HG03442 (cell line): ENCODE results near the gene CXXC1.
"Not testable (repeated sequence)": the region's sequence is repeated elsewhere in the genome, so short reads cannot be mapped to it uniquely, and the experiment has no call there.

Experiments used
- ATAC-seq: cut with Tn5 transposase; IDR thresholded peaks from one replicate; pipeline ENCODE4 v1.9.1; 2021; ENCODE audit warnings: mild to moderate bottlenecking, moderate library complexity; ENCODE audit not compliant: unreplicated experiment

The CXXC1 gene

DNA sequence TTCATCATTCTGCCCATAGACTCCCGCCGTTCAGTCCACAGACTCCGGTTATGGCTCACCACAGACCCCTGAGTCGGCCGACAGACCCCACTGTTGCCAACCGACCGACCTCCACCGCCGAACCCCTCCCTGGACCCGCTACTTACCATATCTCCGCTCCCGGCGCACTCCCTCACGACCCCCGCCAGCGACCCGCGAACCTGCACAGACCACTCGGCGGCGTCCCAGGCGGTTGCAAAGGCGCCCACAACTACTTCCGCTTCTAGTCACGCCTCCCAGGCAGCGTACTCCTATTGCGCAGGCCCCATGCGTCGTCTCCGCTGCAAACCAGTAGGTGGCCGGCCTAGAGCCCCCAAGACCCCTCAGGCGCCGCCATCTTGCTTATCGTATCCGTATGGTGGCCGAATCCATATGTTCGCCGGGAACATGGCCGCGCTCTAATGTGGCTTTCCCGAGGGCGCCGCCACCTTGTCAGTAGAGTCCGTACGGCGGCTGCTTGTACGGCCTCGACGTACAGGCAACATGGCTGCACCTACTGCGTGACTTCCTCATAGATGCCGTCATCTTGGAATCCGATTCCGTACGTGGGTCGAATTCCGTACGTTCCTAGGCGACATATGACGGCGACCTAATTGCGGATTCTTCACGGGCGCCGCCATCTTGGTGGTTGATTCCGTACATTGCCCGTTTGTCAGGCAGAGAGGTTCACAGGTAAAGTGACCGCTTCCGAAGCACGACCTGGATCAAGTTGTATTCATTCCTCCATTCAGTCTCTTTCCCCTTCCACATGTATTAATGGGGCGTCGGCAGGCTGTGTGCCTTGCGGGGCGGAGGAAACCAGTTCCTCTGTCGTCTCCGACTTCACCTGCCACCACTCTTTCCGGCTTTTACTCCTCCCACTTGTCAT, at the start of gene CXXC1:
TSS of gene CXXC1 (minus strand) at position 252 of the 907 bp plus-strand sequence. CDS start at position 149, 103 bp downstream.
- peak; percentile 89 for ATAC-seq

DNA sequence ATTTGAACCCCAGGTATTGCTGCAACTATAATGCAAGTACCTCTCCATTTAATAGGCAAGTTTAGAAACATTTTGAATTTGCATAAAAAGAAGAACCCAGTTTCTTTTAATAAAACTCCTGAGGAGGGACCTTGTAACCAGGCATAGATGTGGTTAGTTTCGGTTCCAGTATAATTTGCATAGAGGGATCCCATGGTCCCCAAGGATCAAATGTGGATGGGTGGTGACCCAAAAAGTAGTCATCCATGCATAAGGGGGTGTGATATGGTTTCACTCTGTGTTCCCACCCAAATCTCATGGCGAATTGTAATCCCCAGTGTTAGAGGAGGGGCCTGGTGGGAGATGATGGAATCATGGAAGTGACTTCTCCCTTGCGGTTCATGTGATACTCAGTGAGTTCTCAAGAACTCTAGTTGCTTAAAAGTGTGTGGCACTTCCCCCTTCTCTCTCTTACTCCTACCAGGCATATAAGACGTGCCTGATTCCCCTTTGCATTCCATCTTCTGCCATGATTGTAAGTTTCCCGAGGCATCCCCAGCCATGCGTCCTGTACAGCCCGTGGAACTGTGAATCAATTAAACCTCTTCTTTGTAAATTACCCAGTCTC, 47.2 kb upstream of the CXXC1 start:
- peak; percentile 66 for ATAC-seq

DNA sequence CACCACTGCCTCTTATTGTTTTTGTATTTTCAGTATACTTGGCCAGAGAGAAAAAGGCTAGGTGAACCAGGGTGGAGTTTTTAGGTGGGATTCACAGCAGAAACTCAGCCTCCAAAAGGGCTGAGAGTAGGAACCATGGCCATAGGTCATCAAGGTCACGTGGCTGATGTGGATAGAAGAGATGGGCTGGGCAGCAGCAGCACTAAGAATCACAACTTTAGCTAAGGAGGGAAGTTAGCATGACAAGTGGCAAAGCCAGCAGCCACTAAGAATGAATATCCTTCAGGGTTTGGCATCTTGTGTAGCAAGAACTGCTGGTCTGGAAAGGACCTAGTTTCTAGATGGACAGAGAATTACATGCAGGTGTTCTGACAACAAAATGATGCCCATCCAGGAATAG, 44.2 kb upstream of the CXXC1 start:
- no peak for ATAC-seq

DNA sequence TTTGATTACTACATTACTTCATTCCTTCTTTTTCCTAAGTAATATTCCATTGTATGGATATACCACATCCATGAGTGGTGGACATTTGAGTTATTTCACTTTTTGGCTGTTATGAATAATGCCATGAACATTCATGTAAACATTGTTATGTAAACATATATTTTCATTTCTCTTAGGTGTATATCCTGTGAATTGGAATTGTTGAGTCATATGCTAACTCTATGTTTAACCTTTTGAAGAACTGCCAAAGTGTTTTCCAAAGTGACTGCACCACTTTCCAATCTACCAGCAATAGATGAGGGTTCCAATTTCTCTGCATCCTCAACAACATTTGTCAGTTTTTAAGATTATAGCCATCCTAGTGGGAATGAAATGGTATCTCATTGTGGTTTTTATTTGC, 42.7 kb upstream of the CXXC1 start:
- ATAC-seq, result no peak

DNA sequence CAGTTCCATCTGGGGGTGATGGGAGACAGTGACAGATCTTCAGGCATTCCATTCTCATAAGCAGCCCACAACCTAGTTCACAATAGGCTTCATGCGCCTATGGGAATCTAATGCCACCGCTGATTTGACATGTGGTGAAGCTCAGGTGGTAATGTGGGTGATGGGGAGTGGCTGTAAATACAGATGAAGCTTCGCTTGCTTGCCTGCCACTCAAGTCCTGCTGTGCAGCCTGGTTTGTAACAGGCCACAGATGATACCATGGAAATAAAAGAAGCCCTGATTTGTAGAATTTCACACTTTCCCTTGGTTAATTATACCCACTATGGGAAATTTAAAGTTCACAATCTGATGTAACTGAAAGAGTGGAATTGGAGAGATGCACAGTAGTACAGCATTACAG, 40.5 kb upstream of the CXXC1 start:
- no peak for ATAC-seq

DNA sequence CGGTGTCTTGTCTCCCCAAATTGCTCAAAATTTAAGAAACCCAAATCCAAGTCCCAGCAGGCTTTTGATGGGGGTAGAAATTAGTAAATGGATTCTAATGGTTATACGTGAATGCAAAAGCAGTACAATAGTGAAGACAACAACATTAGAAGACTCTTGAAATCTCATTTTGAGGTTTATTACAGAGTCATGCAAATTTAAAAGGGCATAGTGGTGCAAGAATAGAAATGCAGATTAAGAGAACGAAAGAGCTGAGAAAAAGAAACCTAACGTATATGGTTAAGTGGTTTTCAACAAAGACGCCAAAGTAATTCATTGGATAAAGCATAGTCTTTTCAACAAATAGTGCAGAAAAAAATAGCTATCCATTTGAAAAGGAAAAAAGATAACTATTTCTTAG, 33.2 kb upstream of the CXXC1 start:
- ATAC-seq, result peak; percentile 67

DNA sequence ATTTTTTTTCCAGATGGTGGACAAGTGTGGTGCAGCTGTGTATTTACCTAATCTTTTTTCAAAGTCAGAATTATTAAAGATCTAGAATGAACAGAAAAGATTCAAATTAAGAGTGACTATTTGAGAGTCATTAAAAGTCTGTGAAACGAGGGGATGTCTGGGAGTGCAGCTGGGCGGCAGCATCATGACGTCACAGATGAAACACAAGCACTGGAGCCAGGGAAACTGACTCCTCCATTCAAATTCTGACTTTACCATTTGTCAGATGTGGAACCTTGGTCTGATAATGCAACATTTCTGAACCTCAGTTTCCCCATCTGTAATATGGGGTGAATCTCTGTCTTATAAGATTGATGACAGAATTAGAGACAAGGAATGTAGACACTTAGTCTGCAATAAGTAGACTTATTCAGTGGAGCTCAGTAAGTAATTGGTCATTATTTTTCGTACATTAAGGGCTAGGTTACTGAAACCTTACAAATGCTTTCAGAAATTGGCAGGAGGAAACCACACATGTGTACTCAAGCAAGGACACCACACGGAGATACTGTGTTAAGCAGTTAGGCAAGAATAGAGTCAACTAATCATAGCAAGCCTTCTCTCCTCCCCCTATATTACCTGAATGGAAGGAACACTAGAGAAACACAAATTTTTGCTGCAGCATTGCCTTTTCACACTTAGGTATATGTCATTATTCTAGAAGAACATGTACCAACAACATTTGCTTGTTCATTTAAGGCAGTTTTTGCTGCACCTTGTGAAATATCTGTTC, 27.8 kb upstream of the CXXC1 start:
- peak; percentile 72 for ATAC-seq

DNA sequence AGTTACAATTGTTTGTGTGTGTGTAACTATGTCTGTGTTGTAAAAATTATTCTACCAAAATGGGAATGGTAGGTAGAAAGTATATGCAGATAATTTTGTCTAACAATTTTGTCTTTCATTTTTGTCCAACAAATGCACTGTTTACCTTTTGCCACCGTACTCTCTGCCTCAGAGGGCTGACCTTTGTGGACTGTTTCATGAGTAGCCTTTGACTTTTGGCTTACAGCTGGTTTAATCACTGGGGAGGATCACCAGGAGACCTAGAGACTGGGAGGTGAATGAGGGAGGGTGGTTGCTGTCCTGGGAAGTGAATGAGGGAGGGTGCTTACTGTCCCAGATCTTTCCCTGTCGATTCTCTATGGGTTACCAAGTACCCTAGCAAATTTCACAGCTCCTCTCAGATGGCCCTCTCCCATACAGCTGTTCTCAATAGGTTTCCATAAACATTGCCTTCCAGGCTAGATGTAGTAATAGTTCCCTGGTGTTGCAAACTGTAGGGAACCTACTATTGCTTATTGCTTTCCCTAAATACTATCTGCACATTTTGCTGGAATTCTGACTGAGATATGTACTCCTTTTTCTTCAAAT, 26.5 kb upstream of the CXXC1 start:
- ATAC-seq, result no peak

DNA sequence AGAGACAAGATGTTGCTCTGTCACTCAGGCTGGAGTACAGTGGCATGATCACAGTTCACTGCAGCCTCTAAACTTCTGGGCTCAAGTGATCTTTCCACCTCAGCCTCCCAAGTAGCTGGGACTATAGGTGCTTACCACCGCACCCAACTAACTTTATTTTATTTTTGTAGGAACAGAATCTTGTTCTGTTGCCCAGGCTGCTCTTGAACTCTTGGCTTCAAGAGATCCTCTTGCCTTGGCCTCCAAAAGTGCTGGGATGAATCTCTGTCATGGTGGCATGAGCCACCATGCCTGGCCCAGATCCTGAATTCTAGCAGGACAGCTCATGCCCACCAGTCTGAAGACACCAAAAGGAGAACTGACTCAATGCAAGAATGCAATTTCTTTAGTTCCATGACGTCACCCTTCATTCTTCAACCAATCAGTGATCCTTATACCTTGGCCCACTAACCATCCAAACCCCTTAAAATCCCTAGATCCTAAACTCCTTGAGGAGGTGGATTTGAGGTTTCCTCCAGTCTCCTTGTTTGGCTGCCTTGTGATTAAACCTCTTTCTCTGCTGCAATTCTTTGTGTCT, 25.6 kb upstream of the CXXC1 start:
- ATAC-seq, result no peak

DNA sequence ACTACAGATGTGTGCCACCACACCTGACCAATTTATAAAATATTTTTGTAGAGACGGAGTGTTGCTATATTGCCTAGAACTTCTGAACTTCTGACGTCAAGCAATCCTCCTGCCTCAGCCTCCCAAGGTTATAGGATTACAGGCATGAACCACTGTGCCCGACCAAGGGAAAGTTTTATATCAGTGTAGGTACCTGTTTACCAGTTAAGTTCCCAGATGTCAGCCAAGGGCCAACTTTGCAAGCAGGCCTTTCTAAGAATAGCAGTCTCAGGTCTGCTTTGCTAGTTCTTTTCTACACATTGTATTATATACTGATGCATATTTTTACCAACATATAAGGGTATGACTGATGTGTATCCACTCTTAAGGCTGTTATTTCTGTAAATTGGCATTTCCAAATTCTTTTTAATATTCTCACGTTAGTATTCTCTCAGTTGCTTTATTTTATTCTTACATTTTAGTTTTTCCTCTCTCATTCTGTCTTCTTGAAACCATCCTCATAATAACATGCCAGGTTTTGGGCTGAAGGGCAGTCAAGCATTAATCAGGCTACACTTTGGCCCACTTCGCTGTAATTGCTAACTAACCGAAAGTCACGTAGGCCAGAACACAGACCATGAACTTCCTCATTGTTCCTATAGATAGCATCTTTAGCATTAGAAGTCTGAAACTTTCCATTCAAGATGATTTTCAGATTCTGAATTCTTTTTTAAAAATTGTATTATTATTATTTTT, 25.0 kb upstream of the CXXC1 start:
- peak; percentile 69 for ATAC-seq

DNA sequence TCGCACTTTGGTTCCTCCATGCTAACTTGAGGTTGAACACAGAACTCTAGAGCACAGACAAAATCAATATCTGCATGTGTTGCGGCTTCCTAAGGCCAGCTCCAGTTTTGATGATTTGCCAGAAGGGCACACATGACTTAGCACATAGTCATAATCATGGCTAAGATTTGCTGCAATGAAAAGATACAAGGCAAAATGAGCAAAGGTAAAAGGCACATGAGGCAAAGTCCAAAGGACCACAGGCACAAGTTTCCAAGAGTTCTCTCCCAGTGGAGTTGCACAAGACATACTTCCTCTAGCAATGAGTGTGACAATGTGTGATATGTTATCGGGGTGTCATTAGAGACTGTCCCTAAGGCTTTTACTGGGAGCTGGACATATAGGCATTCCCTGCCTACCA, 24.2 kb upstream of the CXXC1 start:
- no peak for ATAC-seq

DNA sequence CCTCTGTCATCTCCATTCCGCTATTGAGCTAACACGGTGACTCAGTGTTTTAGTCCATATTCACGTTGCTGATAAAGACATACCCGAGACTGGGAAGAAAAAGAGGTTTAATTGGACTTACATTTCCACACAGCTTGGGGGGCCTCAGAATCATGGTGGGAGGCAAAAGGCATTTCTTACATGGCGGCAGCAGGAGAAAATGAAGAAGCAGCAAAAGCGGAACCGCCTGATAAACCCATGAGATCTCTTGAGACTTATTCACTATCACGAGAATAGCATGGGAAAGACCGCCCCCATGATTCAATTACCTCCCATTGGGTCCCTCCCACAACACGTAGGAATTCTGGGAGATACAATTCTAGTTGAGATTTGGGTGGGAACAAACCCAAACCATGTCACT, 22.6 kb upstream of the CXXC1 start:
- no peak for ATAC-seq

DNA sequence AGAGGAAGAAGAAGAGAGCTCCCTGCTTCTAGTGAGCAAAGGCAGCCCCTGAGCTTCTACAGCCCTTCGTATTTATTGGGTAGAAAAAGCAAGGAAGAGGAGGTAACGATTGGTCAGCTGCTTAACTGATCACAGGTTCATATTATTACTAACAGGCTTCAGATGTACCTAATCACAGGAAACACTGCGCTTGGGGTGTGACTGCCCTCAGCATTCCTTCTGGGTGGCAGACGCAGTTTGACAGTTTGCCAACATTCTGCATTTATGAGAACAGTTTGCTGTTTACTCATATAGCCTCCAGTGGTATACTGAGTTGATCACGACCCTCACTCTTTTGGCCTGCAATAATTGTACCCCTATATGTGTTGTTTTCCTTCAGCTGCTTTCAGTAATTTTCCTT, 21.4 kb upstream of the CXXC1 start:
- not testable (repeated sequence) for ATAC-seq

DNA sequence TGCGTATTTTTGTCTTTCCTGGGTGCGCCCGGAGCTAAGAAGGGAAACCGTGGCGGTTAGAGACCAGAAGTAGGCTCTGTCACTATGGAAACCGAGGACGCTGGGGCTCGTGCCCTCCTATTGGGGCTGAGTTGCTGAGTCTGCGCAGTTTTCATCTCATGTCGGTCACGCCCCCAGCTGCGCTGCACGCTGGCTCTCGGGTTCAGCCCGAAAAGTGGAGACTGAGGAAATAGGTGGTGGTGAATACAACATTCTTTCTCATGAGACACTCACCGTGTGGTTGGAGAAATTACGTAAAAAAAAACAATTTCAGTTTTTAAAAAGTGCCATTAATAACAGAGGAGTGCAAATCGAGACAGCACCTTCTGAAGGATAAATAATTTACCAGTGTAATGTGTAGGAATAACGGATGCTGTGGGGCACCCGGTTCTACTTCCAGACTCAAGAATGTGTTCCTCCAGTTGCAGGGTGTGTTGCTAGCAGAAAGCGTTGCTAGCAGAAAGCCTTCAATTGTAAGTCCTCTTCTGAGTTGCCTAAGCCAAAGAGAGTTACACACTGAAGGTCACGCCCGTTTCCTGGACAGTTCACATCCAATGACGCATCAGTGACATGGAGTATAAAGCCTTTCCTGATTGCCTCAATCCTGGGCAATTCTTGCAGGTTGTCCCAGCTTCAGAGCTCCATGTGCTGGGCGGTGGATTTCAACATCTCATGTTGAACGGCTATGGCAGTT, 20.4 kb upstream of the CXXC1 start:
- peak; percentile 92 for ATAC-seq

DNA sequence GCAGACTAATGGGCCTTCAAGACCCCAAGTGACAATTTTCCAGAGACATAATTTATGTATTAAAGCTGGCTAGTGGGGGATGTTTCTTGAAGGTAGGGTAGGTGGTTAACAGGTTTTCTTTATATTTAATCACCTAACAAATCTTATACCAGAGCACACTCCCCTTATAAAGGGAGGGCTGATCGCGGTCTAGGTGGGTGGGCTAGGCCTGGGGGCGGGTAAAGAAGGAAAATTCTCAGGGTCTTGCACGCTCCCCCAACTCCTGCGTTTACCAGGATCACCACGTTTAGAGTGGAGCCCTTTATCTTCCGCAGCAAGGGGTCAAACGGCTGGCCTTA, 19.9 kb upstream of the CXXC1 start:
- ATAC-seq, result no peak

DNA sequence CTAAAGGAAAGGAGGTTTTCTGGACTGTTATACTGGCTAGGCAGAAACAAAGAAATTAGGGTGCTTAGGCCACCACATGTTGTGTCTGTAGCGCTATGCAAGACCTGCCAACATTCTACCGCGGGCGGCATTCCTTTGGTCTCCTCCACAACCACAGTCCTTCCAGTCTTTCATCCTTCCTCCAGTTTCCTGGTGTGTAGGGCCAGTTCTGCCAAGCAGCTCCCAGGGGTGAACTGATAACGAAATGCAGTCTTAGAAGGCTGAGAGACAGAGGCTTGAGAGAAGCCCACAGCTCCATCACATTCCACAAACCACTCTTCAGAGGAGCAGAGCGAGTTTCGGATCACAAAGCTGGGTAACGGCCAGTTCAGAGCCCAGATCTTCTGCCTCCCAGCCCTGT, 19.5 kb upstream of the CXXC1 start:
- ATAC-seq, result no peak

DNA sequence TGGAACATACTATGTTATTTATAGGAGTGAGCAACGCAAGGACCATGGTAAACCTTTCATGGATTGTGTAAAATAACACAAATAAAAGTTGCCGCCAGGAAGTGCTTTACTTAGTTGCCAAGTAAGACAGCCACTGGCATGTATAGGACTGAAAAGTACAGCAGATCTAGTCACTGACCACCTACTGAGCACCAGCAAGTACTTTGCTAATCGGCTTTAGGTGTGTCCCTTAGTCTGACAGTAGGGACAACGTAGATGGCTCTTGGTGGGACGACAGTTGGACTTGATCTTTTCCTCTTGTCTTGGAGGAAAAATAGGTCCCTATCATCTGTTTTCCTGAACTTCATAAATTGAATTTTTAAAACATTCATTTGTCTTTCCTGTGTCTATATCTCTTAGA, 13.6 kb upstream of the CXXC1 start:
- ATAC-seq, result no peak

DNA sequence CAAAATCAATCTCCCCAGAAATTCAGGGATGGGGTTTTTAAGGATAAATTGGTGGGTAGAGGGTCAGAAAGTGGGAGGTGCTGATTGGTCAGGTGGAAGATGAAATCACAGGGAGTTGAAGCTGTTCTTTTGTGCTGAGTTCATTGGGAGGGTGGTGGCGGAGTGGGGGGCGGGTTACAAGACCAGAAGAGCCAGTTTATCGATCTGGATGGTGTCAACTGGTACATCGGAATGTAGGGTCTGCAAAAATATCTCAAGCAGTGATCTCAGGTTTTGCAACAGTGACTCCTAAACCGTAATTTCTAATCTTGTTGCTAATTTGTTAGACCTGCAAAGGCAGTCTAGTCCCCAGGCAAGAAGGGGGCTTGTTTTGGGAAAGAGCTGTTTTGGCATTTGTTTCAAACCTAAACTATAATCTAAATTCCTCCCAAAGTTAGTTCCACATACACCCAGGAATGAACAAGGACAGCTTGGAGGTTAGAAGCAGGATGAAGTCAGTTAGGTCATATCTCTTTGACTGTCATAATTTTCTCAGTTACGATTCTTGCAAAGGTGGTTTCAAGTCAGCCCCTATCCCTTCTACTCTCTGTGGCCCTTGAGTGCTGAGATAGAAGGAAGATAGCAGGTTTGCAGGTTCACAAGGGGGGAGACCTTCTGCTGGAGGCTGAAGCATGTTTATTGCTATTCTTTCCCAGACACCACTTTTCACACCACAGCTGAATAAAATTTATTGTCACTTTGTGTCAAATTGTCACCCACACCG, 12.3 kb upstream of the CXXC1 start:
- ATAC-seq, result no peak
